ENCODE data around the gene NEK6. TPM values are rescaled to one million over a fixed set of nuclear protein-coding genes. Genes with fewer than 3 reads are reported as not detected.

The NEK6 gene
- polyA plus RNA-seq, 2 donors: 1.7 to 2.3 TPM

GRCh38 chr9:124297915-124298645, 40.3 kb downstream of the NEK6 start:
- Histone ChIP-seq H3K36me3 (ENCODE audit: control insufficient read depth in 2 of 2, insufficient read depth in 2 of 2, low read length in 1 of 2) (no peaks in the 10 kb centered on the region), H3K27ac (ENCODE audit: low read depth in 2 of 2, low read length in 1 of 2) (no peak overlapping the region), H3K9me3 (ENCODE audit: control insufficient read depth in 2 of 2, insufficient read depth in 1 of 2, low read depth in 1 of 2, low read length in 1 of 2) (no peaks in the 10 kb centered on the region), H3K4me3 (ENCODE audit: low read depth in 1 of 2, low read length in 2 of 2) (no peak overlapping the region), H3K4me1 (ENCODE audit: control insufficient read depth in 2 of 2, insufficient read depth in 2 of 2, low read length in 1 of 2) (peaks cover 5 to 23% of the 10 kb centered on the region in 2 donors), H3K27me3 (ENCODE audit: control insufficient read depth in 1 of 2, insufficient read depth in 2 of 2, low read length in 2 of 2) (no peaks in the 10 kb centered on the region)
- 83 to 87% methylated on average over 14 of the region's 14 CpGs for WGBS, 2 donors

GRCh38 chr9:124298646-124299235, 41.0 kb downstream of the NEK6 start:
- H3K27ac ChIP-seq (ENCODE audit: low read depth in 2 of 2, low read length in 1 of 2): no peak overlapping the region
- no peaks in the 10 kb centered on the region for H3K36me3 ChIP-seq (ENCODE audit: control insufficient read depth in 2 of 2, insufficient read depth in 2 of 2, low read length in 1 of 2)
- peaks cover 5 to 23% of the 10 kb centered on the region in 2 donors for H3K4me1 ChIP-seq (ENCODE audit: control insufficient read depth in 2 of 2, insufficient read depth in 2 of 2, low read length in 1 of 2)
- WGBS, 2 donors: 83 to 90% methylated on average over 12 of the region's 12 CpGs
- no peaks in the 10 kb centered on the region for H3K27me3 ChIP-seq (ENCODE audit: control insufficient read depth in 1 of 2, insufficient read depth in 2 of 2, low read length in 2 of 2)
- no peak overlapping the region for H3K4me3 ChIP-seq (ENCODE audit: low read depth in 1 of 2, low read length in 2 of 2)
- H3K9me3 ChIP-seq (ENCODE audit: control insufficient read depth in 2 of 2, insufficient read depth in 1 of 2, low read depth in 1 of 2, low read length in 1 of 2): no peaks in the 10 kb centered on the region

GRCh38 chr9:124299515-124300090, 41.9 kb downstream of the NEK6 start:
- WGBS, 2 donors: 83 to 85% methylated on average over 8 of the region's 8 CpGs
- H3K4me3 ChIP-seq (ENCODE audit: low read depth in 1 of 2, low read length in 2 of 2): no peak overlapping the region
- H3K27me3 ChIP-seq (ENCODE audit: control insufficient read depth in 1 of 2, insufficient read depth in 2 of 2, low read length in 2 of 2): no peaks in the 10 kb centered on the region
- H3K27ac ChIP-seq (ENCODE audit: low read depth in 2 of 2, low read length in 1 of 2): no peak overlapping the region
- H3K36me3 ChIP-seq (ENCODE audit: control insufficient read depth in 2 of 2, insufficient read depth in 2 of 2, low read length in 1 of 2): no peaks in the 10 kb centered on the region
- no peaks in the 10 kb centered on the region for H3K9me3 ChIP-seq (ENCODE audit: control insufficient read depth in 2 of 2, insufficient read depth in 1 of 2, low read depth in 1 of 2, low read length in 1 of 2)
- H3K4me1 ChIP-seq (ENCODE audit: control insufficient read depth in 2 of 2, insufficient read depth in 2 of 2, low read length in 1 of 2): peaks cover 5 to 23% of the 10 kb centered on the region in 2 donors

- Histone ChIP-seq H3K4me1 (ENCODE audit: control insufficient read depth in 2 of 2, insufficient read depth in 2 of 2, low read length in 1 of 2) (peaks cover 5 to 23% of the 10 kb centered on the region in 2 donors), H3K9me3 (ENCODE audit: control insufficient read depth in 2 of 2, insufficient read depth in 1 of 2, low read depth in 1 of 2, low read length in 1 of 2) (no peaks in the 10 kb centered on the region), H3K4me3 (ENCODE audit: low read depth in 1 of 2, low read length in 2 of 2) (no peak overlapping the region), H3K27me3 (ENCODE audit: control insufficient read depth in 1 of 2, insufficient read depth in 2 of 2, low read length in 2 of 2) (no peaks in the 10 kb centered on the region), H3K36me3 (ENCODE audit: control insufficient read depth in 2 of 2, insufficient read depth in 2 of 2, low read length in 1 of 2) (no peaks in the 10 kb centered on the region), H3K27ac (ENCODE audit: low read depth in 2 of 2, low read length in 1 of 2) (no peak overlapping the region)
- WGBS, 2 donors: 77 to 82% methylated on average over 11 of the region's 11 CpGs
Observed at GRCh38 chr9:124300312-124300711, 42.6 kb downstream of the NEK6 start.

- H3K27ac ChIP-seq (ENCODE audit: low read depth in 2 of 2, low read length in 1 of 2): no peak overlapping the region
- H3K4me1 ChIP-seq (ENCODE audit: control insufficient read depth in 2 of 2, insufficient read depth in 2 of 2, low read length in 1 of 2): peaks cover 5 to 6% of the 10 kb centered on the region in 2 donors
- H3K9me3 ChIP-seq (ENCODE audit: control insufficient read depth in 2 of 2, insufficient read depth in 1 of 2, low read depth in 1 of 2, low read length in 1 of 2): no peaks in the 10 kb centered on the region
- 79 to 81% methylated on average over 4 of the region's 4 CpGs for WGBS, 2 donors
- peaks cover 0 to 6% of the 10 kb centered on the region in 2 donors for H3K36me3 ChIP-seq (ENCODE audit: control insufficient read depth in 2 of 2, insufficient read depth in 2 of 2, low read length in 1 of 2)
- H3K4me3 ChIP-seq (ENCODE audit: low read depth in 1 of 2, low read length in 2 of 2): no peak overlapping the region
- no peaks in the 10 kb centered on the region for H3K27me3 ChIP-seq (ENCODE audit: control insufficient read depth in 1 of 2, insufficient read depth in 2 of 2, low read length in 2 of 2)
Observed at GRCh38 chr9:124302921-124303320, 45.2 kb downstream of the NEK6 start.

GRCh38 chr9:124303762-124304161, 46.0 kb downstream of the NEK6 start:
- Histone ChIP-seq H3K27ac (ENCODE audit: low read depth in 2 of 2, low read length in 1 of 2) (no peak overlapping the region), H3K27me3 (ENCODE audit: control insufficient read depth in 1 of 2, insufficient read depth in 2 of 2, low read length in 2 of 2) (no peaks in the 10 kb centered on the region), H3K36me3 (ENCODE audit: control insufficient read depth in 2 of 2, insufficient read depth in 2 of 2, low read length in 1 of 2) (peaks cover 0 to 6% of the 10 kb centered on the region in 2 donors), H3K4me1 (ENCODE audit: control insufficient read depth in 2 of 2, insufficient read depth in 2 of 2, low read length in 1 of 2) (peaks cover 2 to 5% of the 10 kb centered on the region in 2 donors), H3K9me3 (ENCODE audit: control insufficient read depth in 2 of 2, insufficient read depth in 1 of 2, low read depth in 1 of 2, low read length in 1 of 2) (no peaks in the 10 kb centered on the region), H3K4me3 (ENCODE audit: low read depth in 1 of 2, low read length in 2 of 2) (no peak overlapping the region)
- 92 to 93% methylated on average over 14 of the region's 14 CpGs for WGBS, 2 donors

- WGBS, 2 donors: 90 to 93% methylated on average over 8 of the region's 8 CpGs
- peaks cover 0 to 6% of the 10 kb centered on the region in 2 donors for H3K36me3 ChIP-seq (ENCODE audit: control insufficient read depth in 2 of 2, insufficient read depth in 2 of 2, low read length in 1 of 2)
- H3K9me3 ChIP-seq (ENCODE audit: control insufficient read depth in 2 of 2, insufficient read depth in 1 of 2, low read depth in 1 of 2, low read length in 1 of 2): no peaks in the 10 kb centered on the region
- peaks cover 2% of the 10 kb centered on the region in 2 donors for H3K4me1 ChIP-seq (ENCODE audit: control insufficient read depth in 2 of 2, insufficient read depth in 2 of 2, low read length in 1 of 2)
- H3K27me3 ChIP-seq (ENCODE audit: control insufficient read depth in 1 of 2, insufficient read depth in 2 of 2, low read length in 2 of 2): no peaks in the 10 kb centered on the region
- H3K4me3 ChIP-seq (ENCODE audit: low read depth in 1 of 2, low read length in 2 of 2): no peak overlapping the region
- no peak overlapping the region for H3K27ac ChIP-seq (ENCODE audit: low read depth in 2 of 2, low read length in 1 of 2)
Observed at GRCh38 chr9:124304285-124304684, 46.5 kb downstream of the NEK6 start.

- 80 to 81% methylated on average over 13 of the region's 13 CpGs for WGBS, 2 donors
- peaks cover 0 to under 1% of the 10 kb centered on the region in 2 donors for H3K4me1 ChIP-seq (ENCODE audit: control insufficient read depth in 2 of 2, insufficient read depth in 2 of 2, low read length in 1 of 2)
- no peak overlapping the region for H3K27ac ChIP-seq (ENCODE audit: low read depth in 2 of 2, low read length in 1 of 2)
- no peak overlapping the region for H3K4me3 ChIP-seq (ENCODE audit: low read depth in 1 of 2, low read length in 2 of 2)
- peaks cover 0 to 6% of the 10 kb centered on the region in 2 donors for H3K36me3 ChIP-seq (ENCODE audit: control insufficient read depth in 2 of 2, insufficient read depth in 2 of 2, low read length in 1 of 2)
- no peaks in the 10 kb centered on the region for H3K27me3 ChIP-seq (ENCODE audit: control insufficient read depth in 1 of 2, insufficient read depth in 2 of 2, low read length in 2 of 2)
- H3K9me3 ChIP-seq (ENCODE audit: control insufficient read depth in 2 of 2, insufficient read depth in 1 of 2, low read depth in 1 of 2, low read length in 1 of 2): no peaks in the 10 kb centered on the region
Observed at GRCh38 chr9:124306098-124306735, 48.5 kb downstream of the NEK6 start.

- H3K9me3 ChIP-seq (ENCODE audit: control insufficient read depth in 2 of 2, insufficient read depth in 1 of 2, low read depth in 1 of 2, low read length in 1 of 2): no peaks in the 10 kb centered on the region
- H3K36me3 ChIP-seq (ENCODE audit: control insufficient read depth in 2 of 2, insufficient read depth in 2 of 2, low read length in 1 of 2): peaks cover 0 to 6% of the 10 kb centered on the region in 2 donors
- H3K27me3 ChIP-seq (ENCODE audit: control insufficient read depth in 1 of 2, insufficient read depth in 2 of 2, low read length in 2 of 2): no peaks in the 10 kb centered on the region
- no peak overlapping the region for H3K27ac ChIP-seq (ENCODE audit: low read depth in 2 of 2, low read length in 1 of 2)
- H3K4me1 ChIP-seq (ENCODE audit: control insufficient read depth in 2 of 2, insufficient read depth in 2 of 2, low read length in 1 of 2): no peaks in the 10 kb centered on the region
- 92 to 94% methylated on average over 24 of the region's 24 CpGs for WGBS, 2 donors
- H3K4me3 ChIP-seq (ENCODE audit: low read depth in 1 of 2, low read length in 2 of 2): no peak overlapping the region
Observed at GRCh38 chr9:124307379-124308030, 49.8 kb downstream of the NEK6 start.

Measured in esophagus (tissue), 2 donors.